ENCODE measurements around the gene PPME1.

DNA sequence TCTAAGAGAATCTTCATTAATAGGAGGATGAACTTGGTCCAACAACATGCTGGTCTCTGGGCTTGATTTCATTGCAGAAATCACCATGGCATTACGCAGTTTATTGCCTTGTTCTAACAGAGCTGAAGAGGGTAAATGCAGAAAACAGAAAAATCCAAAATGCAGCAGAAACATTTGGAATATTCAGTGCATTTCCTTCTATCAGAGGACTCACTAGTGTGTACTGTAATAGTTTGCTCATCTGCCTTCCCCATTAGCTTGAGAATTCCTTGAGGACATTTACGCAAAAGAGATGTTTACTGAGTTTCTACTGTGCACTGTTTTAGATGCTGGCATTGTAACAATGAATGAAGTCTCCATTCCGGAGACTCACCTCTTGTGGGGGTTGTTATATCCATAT lies 37.7 kb upstream of the PPME1 start:
- TF ChIP-seq CTCF (conservative IDR thresholded peaks at IDR 0.05) (no peak), EZH2 (IDR thresholded peaks at IDR 0.05; ENCODE audit: low read depth) (no peak)
